MCF 10A (cell line): Measurements from ENCODE around the gene DCT. TPM values are rescaled to one million over a fixed set of nuclear protein-coding genes. Genes with fewer than 3 reads are reported as not detected.
A peak's percentile ranks its signal among the peaks of the same experiment; 100 is the strongest.

ENCODE experiments used
- BruUV-seq: library from RNA; stranded (reverse); fragments of 400-500 nt; replicated peaks from 2 replicates; lab custom pipeline; 2021; lab: Mats Ljungman, UMichigan
- CTCF ChIA-PET: fragments of 300-600 bp; sonication (Branson Sonifier 250); formaldehyde crosslinking; extraction: SDS; loops from one replicate; lab custom pipeline; 2021; ENCODE audit warnings: antibody characterized with exemption, inconsistent platforms; lab: Yijun Ruan, JAX
- POLR2A ChIA-PET: fragments of 300-600, 350-650 bp; sonication (Branson Sonifier 250); formaldehyde crosslinking; extraction: SDS; loops from one replicate; lab custom pipeline; 2020; ENCODE audit warnings: antibody characterized with exemption, inconsistent platforms; lab: Yijun Ruan, JAX
- DNase-seq: peaks from one replicate; pipeline ENCODE4 v3.0.0-alpha.2; 2018; ENCODE audit not compliant: unreplicated experiment
- H3K27ac Mint-ChIP-seq: one replicate; pipeline ENCODE4 v1.8.0; 2022; ENCODE audit warnings: mild to moderate bottlenecking, low read depth, mixed read lengths; ENCODE audit not compliant: unreplicated experiment
- H3K27me3 Mint-ChIP-seq: one replicate; pipeline ENCODE4 v1.8.0; 2022; ENCODE audit warnings: mixed read lengths; ENCODE audit not compliant: insufficient read depth, unreplicated experiment
- H3K36me3 Mint-ChIP-seq: one replicate; pipeline ENCODE4 v1.8.0; 2022; ENCODE audit warnings: mild to moderate bottlenecking, moderate library complexity, mixed read lengths; ENCODE audit not compliant: insufficient read depth, unreplicated experiment
- H3K4me1 Mint-ChIP-seq: one replicate; pipeline ENCODE4 v1.8.0; 2022; ENCODE audit warnings: mixed read lengths; ENCODE audit not compliant: insufficient read depth, unreplicated experiment
- H3K4me3 Mint-ChIP-seq: one replicate; pipeline ENCODE4 v1.8.0; 2022; ENCODE audit warnings: mild to moderate bottlenecking, moderate library complexity, mixed read lengths; ENCODE audit not compliant: unreplicated experiment
- H3K9me3 Mint-ChIP-seq: one replicate; pipeline ENCODE4 v1.8.0; 2022; ENCODE audit warnings: mixed read lengths; ENCODE audit not compliant: unreplicated experiment
- intact Hi-C: fragments of 100-400 bp; cut with micrococcal nuclease; formaldehyde crosslinking; loops from 2 replicates; pipeline ENCODE4 v1.14.1; 2022
- total RNA-seq: library from RNA; stranded (reverse); gene quantifications from 2 replicates; pipeline ENCODE4 v1.2.3, GENCODE V29; 2022
- TF ChIP-seq, protein P1 (sequence below): fragments of 200-600 bp; IDR thresholded peaks from one replicate; pipeline ENCODE4 v1.8.0; 2022; ENCODE audit warnings: antibody characterized with exemption, mild to moderate bottlenecking; ENCODE audit not compliant: unreplicated experiment

The DCT gene
- total RNA-seq, 1 experiment from 2014 or later, result not detected

DNA sequence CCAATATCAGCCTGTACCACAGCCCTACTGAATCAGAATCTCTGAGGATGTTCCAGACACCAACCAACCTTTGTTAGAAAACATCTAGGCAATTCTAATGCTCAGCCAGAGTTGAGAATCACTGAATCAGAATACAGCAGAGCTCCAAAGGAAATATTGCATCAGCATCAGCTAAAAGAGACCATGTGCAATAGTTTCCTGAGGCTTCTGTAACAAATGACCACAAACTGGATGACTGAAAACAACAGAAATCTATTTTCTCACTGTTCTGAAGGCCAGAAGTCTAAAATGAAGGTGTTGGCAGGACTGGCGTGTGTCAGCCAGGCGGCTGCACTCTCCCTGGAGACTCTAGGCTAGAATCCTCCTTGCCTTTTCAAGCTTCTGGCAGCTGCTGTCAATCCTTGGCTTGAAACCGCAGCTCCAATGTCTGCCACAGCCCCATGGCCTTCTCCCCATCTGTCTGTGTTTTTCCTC lies 1.2 kb upstream of the DCT start:
- BruUV-seq, result no TSS peak
- ChIA-PET CTCF (interaction anchor here (1.1 to 2.1 kb wide), 3 partner anchors 44 to 140 kb away, joined by 3 to 7 read pairs (median 6); no protein-coding TSS in a partner anchor), POLR2A (interaction anchor here (1.1 kb wide), 1 partner anchor 11 kb away, joined by 3 read pairs; no protein-coding TSS in a partner anchor)
- H3K27me3 Mint-ChIP-seq, result no peaks in the 10 kb centered on the region
- H3K9me3 Mint-ChIP-seq, result no peaks in the 10 kb centered on the region
- intact Hi-C loops, result no loop called here
- H3K27ac Mint-ChIP-seq, result no peak overlapping the region
- peak; percentile 51 for DNase-seq
- H3K4me1 Mint-ChIP-seq, result peaks cover 23% of the 10 kb centered on the region
- H3K4me3 Mint-ChIP-seq, result no peak overlapping the region
- H3K36me3 Mint-ChIP-seq, result no peaks in the 10 kb centered on the region
- TF ChIP-seq, protein P1, sequence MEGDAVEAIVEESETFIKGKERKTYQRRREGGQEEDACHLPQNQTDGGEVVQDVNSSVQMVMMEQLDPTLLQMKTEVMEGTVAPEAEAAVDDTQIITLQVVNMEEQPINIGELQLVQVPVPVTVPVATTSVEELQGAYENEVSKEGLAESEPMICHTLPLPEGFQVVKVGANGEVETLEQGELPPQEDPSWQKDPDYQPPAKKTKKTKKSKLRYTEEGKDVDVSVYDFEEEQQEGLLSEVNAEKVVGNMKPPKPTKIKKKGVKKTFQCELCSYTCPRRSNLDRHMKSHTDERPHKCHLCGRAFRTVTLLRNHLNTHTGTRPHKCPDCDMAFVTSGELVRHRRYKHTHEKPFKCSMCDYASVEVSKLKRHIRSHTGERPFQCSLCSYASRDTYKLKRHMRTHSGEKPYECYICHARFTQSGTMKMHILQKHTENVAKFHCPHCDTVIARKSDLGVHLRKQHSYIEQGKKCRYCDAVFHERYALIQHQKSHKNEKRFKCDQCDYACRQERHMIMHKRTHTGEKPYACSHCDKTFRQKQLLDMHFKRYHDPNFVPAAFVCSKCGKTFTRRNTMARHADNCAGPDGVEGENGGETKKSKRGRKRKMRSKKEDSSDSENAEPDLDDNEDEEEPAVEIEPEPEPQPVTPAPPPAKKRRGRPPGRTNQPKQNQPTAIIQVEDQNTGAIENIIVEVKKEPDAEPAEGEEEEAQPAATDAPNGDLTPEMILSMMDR, result no peak

DNA sequence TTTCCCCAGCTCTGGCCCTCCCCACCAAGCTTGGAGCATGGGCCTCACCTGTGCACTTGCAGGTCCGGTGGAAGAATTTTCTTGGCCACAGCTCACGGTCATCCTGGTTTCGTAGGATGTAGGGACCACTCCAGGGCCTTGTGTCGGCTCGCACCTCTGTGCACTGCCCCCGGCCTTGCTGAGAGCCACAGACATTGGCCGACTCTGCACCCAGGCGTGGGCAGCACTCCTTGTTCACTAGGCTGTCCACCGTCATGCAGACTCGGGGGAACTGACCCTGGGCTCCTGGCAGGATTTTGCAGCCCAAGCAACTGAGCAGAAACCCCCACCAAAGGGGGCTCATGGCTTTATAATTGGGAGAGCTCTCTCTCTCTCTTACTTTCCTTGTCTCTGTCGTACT lies 569 bp downstream of the DCT start:
- ChIA-PET POLR2A (no interaction called here), CTCF (interaction anchor here (0.5 to 1.3 kb wide), 5 partner anchors 19 to 667 kb away, joined by 3 to 4 read pairs (median 3); no protein-coding TSS in a partner anchor)
- H3K4me1 Mint-ChIP-seq, result peaks cover 23% of the 10 kb centered on the region

DNA sequence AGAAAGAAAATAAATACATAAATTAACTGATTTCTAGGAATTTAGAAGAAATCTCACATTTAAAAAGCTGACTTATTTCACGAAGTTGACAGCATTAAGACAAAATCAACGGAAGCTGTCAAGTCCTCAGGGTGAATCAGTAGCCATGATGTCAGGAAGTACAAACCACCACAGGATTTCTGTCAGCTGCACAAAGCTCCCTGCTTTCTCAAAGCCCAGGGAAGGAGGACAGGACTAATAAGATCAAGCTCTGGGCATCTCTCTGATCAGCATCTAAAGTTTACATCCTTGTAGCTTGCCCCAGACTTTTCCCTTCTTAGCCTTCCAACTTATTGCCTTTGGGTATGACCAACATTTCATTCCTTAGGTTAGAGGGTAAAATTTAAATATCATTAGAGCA lies 9.4 kb downstream of the DCT start:
- ChIA-PET CTCF (interaction anchor here (0.9 to 1.1 kb wide), 2 partner anchors 17 to 35 kb away, joined by 3 to 4 read pairs; no protein-coding TSS in a partner anchor), POLR2A (interaction anchor here (1.0 kb wide), 1 partner anchor 10 kb away, joined by 3 read pairs; no protein-coding TSS in a partner anchor)
- Mint-ChIP-seq H3K36me3 (no peaks in the 10 kb centered on the region), H3K4me1 (no peaks in the 10 kb centered on the region), H3K27ac (no peak overlapping the region), H3K9me3 (no peaks in the 10 kb centered on the region), H3K4me3 (no peak overlapping the region), H3K27me3 (no peaks in the 10 kb centered on the region)
- TF ChIP-seq, protein P1, result no peak
- no TSS peak for BruUV-seq
- intact Hi-C loops, result no loop called here
- DNase-seq, result no peak

More for the DNA sequence above, 569 bp downstream of the DCT start:
- no peak for DNase-seq
- H3K27me3 Mint-ChIP-seq, result no peaks in the 10 kb centered on the region
- intact Hi-C loops, result no loop called here
- TF ChIP-seq, protein P1, result no peak
- no peaks in the 10 kb centered on the region for H3K36me3 Mint-ChIP-seq
- no peaks in the 10 kb centered on the region for H3K9me3 Mint-ChIP-seq
- BruUV-seq, result no TSS peak
- H3K4me3 Mint-ChIP-seq, result no peak overlapping the region
- no peak overlapping the region for H3K27ac Mint-ChIP-seq

DNA sequence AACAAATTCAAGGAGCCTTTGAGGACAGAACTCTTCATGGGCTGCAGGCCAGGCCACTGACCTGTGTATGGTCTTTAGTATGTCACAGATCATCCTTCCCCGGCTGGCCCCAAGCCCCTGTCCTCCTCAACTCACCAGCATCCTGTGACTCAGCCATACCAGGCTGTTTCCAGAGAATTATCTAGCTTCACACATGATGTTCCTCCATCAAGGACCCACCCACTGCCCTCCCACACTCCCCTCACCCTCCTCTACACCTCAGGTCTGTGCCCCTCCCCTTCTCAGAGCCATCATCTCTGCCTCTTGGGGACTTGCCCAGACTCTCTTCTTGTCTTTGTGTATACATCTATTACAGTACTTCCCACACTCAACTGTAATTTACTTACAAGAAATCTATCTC lies 14.7 kb downstream of the DCT start:
- Mint-ChIP-seq H3K4me3 (no peak overlapping the region), H3K27ac (no peak overlapping the region), H3K36me3 (no peaks in the 10 kb centered on the region), H3K4me1 (no peaks in the 10 kb centered on the region), H3K27me3 (no peaks in the 10 kb centered on the region), H3K9me3 (no peaks in the 10 kb centered on the region)
- TF ChIP-seq, protein P1, result no peak
- POLR2A ChIA-PET, result interaction anchor here (0.6 kb wide), 1 partner anchor 464 kb away, joined by 3 read pairs; no protein-coding TSS in a partner anchor
- no TSS peak for BruUV-seq
- no peak for DNase-seq
- intact Hi-C loops, result no loop called here
- CTCF ChIA-PET, result interaction anchor here (3.0 kb wide), 1 partner anchor 29 kb away, joined by 13 read pairs; no protein-coding TSS in a partner anchor
